Measurements from ENCODE around the gene MYL7. TPM values are rescaled to one million over a fixed set of nuclear protein-coding genes. Genes with fewer than 3 reads are reported as not detected.
A peak's percentile ranks its signal among the peaks of the same experiment; 100 is the strongest.

MYL7 gene
- total and polyA plus RNA-seq, 9 donors = 0.70 to 13.0 (median 6.8) TPM

- H3K27me3 ChIP-seq (ENCODE audit: control insufficient read depth, insufficient read depth, low read length) = no peaks in the 10 kb centered on the region
- peaks cover 34% of the 10 kb centered on the region for H3K4me1 ChIP-seq (ENCODE audit: control insufficient read depth, insufficient read depth, low read length)
- no peak for DNase-seq
- WGBS (ENCODE audit: insufficient coverage) = 69% methylated on average over 12 of the region's 15 CpGs
- no peaks in the 10 kb centered on the region for H3K9me3 ChIP-seq (replicated peaks; ENCODE audit: control insufficient read depth, low read depth, low read length)
- H3K27ac ChIP-seq (ENCODE audit: low read length) = no peak overlapping the region
- no peaks in the 10 kb centered on the region for H3K36me3 ChIP-seq (ENCODE audit: control insufficient read depth, insufficient read depth, low read length)
- H3K4me3 ChIP-seq (ENCODE audit: low read length) = no peak overlapping the region
Measured at GRCh38 chr7:44157116-44158080, 16.3 kb upstream of the MYL7 start.

- H3K27ac ChIP-seq (ENCODE audit: low read length) = no peak overlapping the region
- no peaks in the 10 kb centered on the region for H3K36me3 ChIP-seq (ENCODE audit: control insufficient read depth, insufficient read depth, low read length)
- H3K27me3 ChIP-seq (ENCODE audit: control insufficient read depth, insufficient read depth, low read length) = no peaks in the 10 kb centered on the region
- peaks cover 43% of the 10 kb centered on the region for H3K4me1 ChIP-seq (ENCODE audit: control insufficient read depth, insufficient read depth, low read length)
- no peak for DNase-seq
- WGBS (ENCODE audit: insufficient coverage) = no CpG with 5 or more reads among the region's 4 CpGs
- no peak overlapping the region for H3K4me3 ChIP-seq (ENCODE audit: low read length)
- H3K9me3 ChIP-seq (replicated peaks; ENCODE audit: control insufficient read depth, low read depth, low read length) = no peaks in the 10 kb centered on the region
Measured at GRCh38 chr7:44156453-44157010, 15.4 kb upstream of the MYL7 start.

- no peaks in the 10 kb centered on the region for H3K36me3 ChIP-seq (ENCODE audit: control insufficient read depth, insufficient read depth, low read length)
- H3K4me3 ChIP-seq (ENCODE audit: low read length) = no peak overlapping the region
- H3K27ac ChIP-seq (ENCODE audit: low read length) = no peak overlapping the region
- no peak for DNase-seq
- WGBS (ENCODE audit: insufficient coverage) = 82% methylated on average over 7 of the region's 8 CpGs
- no peaks in the 10 kb centered on the region for H3K27me3 ChIP-seq (ENCODE audit: control insufficient read depth, insufficient read depth, low read length)
- H3K9me3 ChIP-seq (replicated peaks; ENCODE audit: control insufficient read depth, low read depth, low read length) = no peaks in the 10 kb centered on the region
- peaks cover 53% of the 10 kb centered on the region for H3K4me1 ChIP-seq (ENCODE audit: control insufficient read depth, insufficient read depth, low read length)
Measured at GRCh38 chr7:44155191-44156185, 14.4 kb upstream of the MYL7 start.

GRCh38 chr7:44154703-44155102 lies 13.6 kb upstream of the MYL7 start:
- no peak for DNase-seq
- H3K4me3 ChIP-seq (ENCODE audit: low read length) = no peak overlapping the region
- H3K36me3 ChIP-seq (ENCODE audit: control insufficient read depth, insufficient read depth, low read length) = no peaks in the 10 kb centered on the region
- peaks cover 56% of the 10 kb centered on the region for H3K4me1 ChIP-seq (ENCODE audit: control insufficient read depth, insufficient read depth, low read length)
- H3K27ac ChIP-seq (ENCODE audit: low read length) = no peak overlapping the region
- WGBS (ENCODE audit: insufficient coverage) = 83% methylated on average over 2 of the region's 3 CpGs
- no peaks in the 10 kb centered on the region for H3K27me3 ChIP-seq (ENCODE audit: control insufficient read depth, insufficient read depth, low read length)
- no peaks in the 10 kb centered on the region for H3K9me3 ChIP-seq (replicated peaks; ENCODE audit: control insufficient read depth, low read depth, low read length)

GRCh38 chr7:44153948-44154335 lies 12.8 kb upstream of the MYL7 start:
- H3K36me3 ChIP-seq (ENCODE audit: control insufficient read depth, insufficient read depth, low read length) = no peaks in the 10 kb centered on the region
- H3K4me1 ChIP-seq (ENCODE audit: control insufficient read depth, insufficient read depth, low read length) = peaks cover 55% of the 10 kb centered on the region
- no peak for DNase-seq
- H3K9me3 ChIP-seq (replicated peaks; ENCODE audit: control insufficient read depth, low read depth, low read length) = no peaks in the 10 kb centered on the region
- 79% methylated on average over 5 of the region's 5 CpGs for WGBS (ENCODE audit: insufficient coverage)
- H3K27me3 ChIP-seq (ENCODE audit: control insufficient read depth, insufficient read depth, low read length) = no peaks in the 10 kb centered on the region
- H3K4me3 ChIP-seq (ENCODE audit: low read length) = no peak overlapping the region
- H3K27ac ChIP-seq (ENCODE audit: low read length) = no peak overlapping the region

- WGBS (ENCODE audit: insufficient coverage) = 83% methylated on average over 13 of the region's 22 CpGs
- Histone ChIP-seq H3K27me3 (ENCODE audit: control insufficient read depth, insufficient read depth, low read length) (no peaks in the 10 kb centered on the region), H3K4me1 (ENCODE audit: control insufficient read depth, insufficient read depth, low read length) (peaks cover 53% of the 10 kb centered on the region), H3K36me3 (ENCODE audit: control insufficient read depth, insufficient read depth, low read length) (no peaks in the 10 kb centered on the region), H3K4me3 (ENCODE audit: low read length) (no peak overlapping the region), H3K9me3 (replicated peaks; ENCODE audit: control insufficient read depth, low read depth, low read length) (no peaks in the 10 kb centered on the region), H3K27ac (ENCODE audit: low read length) (no peak overlapping the region)
- DNase-seq = no peak
Measured at GRCh38 chr7:44152971-44153947, 12.1 kb upstream of the MYL7 start.

GRCh38 chr7:44151956-44152355 lies 10.8 kb upstream of the MYL7 start:
- Histone ChIP-seq H3K4me3 (ENCODE audit: low read length) (no peak overlapping the region), H3K27ac (ENCODE audit: low read length) (no peak overlapping the region), H3K4me1 (ENCODE audit: control insufficient read depth, insufficient read depth, low read length) (peaks cover 54% of the 10 kb centered on the region), H3K27me3 (ENCODE audit: control insufficient read depth, insufficient read depth, low read length) (no peaks in the 10 kb centered on the region), H3K36me3 (ENCODE audit: control insufficient read depth, insufficient read depth, low read length) (no peaks in the 10 kb centered on the region), H3K9me3 (replicated peaks; ENCODE audit: control insufficient read depth, low read depth, low read length) (no peaks in the 10 kb centered on the region)
- DNase-seq = no peak
- WGBS (ENCODE audit: insufficient coverage) = 85% methylated on average over 9 of the region's 9 CpGs

GRCh38 chr7:44150966-44151941 lies 10.1 kb upstream of the MYL7 start:
- no peaks in the 10 kb centered on the region for H3K27me3 ChIP-seq (ENCODE audit: control insufficient read depth, insufficient read depth, low read length)
- H3K27ac ChIP-seq (ENCODE audit: low read length) = peak overlapping the region; percentile 86
- DNase-seq = no peak

More at GRCh38 chr7:44150966-44151941, 10.1 kb upstream of the MYL7 start:
- WGBS (ENCODE audit: insufficient coverage) = 50% methylated on average over 14 of the region's 16 CpGs
- Histone ChIP-seq H3K4me3 (ENCODE audit: low read length) (no peak overlapping the region), H3K36me3 (ENCODE audit: control insufficient read depth, insufficient read depth, low read length) (no peaks in the 10 kb centered on the region), H3K4me1 (ENCODE audit: control insufficient read depth, insufficient read depth, low read length) (peaks cover 61% of the 10 kb centered on the region), H3K9me3 (replicated peaks; ENCODE audit: control insufficient read depth, low read depth, low read length) (no peaks in the 10 kb centered on the region)

All from muscle of leg (tissue), 11 donors.